ENCODE results near the gene CELF2.

GRCh38 chr10:11300026-11300425 lies 282.4 kb downstream of the CELF2 start:
- TF ChIP-seq, protein P1, sequence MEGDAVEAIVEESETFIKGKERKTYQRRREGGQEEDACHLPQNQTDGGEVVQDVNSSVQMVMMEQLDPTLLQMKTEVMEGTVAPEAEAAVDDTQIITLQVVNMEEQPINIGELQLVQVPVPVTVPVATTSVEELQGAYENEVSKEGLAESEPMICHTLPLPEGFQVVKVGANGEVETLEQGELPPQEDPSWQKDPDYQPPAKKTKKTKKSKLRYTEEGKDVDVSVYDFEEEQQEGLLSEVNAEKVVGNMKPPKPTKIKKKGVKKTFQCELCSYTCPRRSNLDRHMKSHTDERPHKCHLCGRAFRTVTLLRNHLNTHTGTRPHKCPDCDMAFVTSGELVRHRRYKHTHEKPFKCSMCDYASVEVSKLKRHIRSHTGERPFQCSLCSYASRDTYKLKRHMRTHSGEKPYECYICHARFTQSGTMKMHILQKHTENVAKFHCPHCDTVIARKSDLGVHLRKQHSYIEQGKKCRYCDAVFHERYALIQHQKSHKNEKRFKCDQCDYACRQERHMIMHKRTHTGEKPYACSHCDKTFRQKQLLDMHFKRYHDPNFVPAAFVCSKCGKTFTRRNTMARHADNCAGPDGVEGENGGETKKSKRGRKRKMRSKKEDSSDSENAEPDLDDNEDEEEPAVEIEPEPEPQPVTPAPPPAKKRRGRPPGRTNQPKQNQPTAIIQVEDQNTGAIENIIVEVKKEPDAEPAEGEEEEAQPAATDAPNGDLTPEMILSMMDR (IDR thresholded peaks at IDR 0.05) = no peak
- TF ChIP-seq POLR2A (IDR thresholded peaks at IDR 0.05) = no peak

All from thyroid gland (tissue), 4 donors.